MM.1S (cell line): ENCODE results near the gene BEAN1.

ENCODE experiments used
- DNase-seq: peaks from one replicate; pipeline ENCODE4 v3.0.0-alpha.2; 2015
- H2AFZ ChIP-seq: fragments of 300-600 bp; sonication (generic); 2 replicates; pipeline ENCODE4 v1.6.0; 2016; ENCODE audit warnings: antibody characterized with exemption, low read length
- H3F3A ChIP-seq: fragments of 300-600 bp; sonication (generic); 2 replicates; pipeline ENCODE4 v1.6.1; 2016; ENCODE audit warnings: mild to moderate bottlenecking, antibody characterized with exemption, low read length, moderate library complexity, mixed read lengths; ENCODE audit not compliant: insufficient read depth
- H3K27ac ChIP-seq: fragments of 300-600 bp; sonication (generic); 2 replicates; pipeline ENCODE4 v1.5.1; 2016; ENCODE audit warnings: mild to moderate bottlenecking, low read length
- H3K27me3 ChIP-seq: fragments of 300-600 bp; sonication (generic); replicated peaks from 2 replicates; pipeline ENCODE4 v1.6.0; 2016; ENCODE audit warnings: low read length; ENCODE audit not compliant: insufficient read depth
- H3K36me3 ChIP-seq: fragments of 300-600 bp; sonication (generic); replicated peaks from 2 replicates; pipeline ENCODE4 v1.6.1; 2016; ENCODE audit warnings: mild to moderate bottlenecking, low read length, mixed read lengths; ENCODE audit not compliant: insufficient read depth
- H3K4me1 ChIP-seq: fragments of 300-600 bp; sonication (generic); 2 replicates; pipeline ENCODE4 v1.6.1; 2016; ENCODE audit warnings: low read length, mixed read lengths
- H3K4me2 ChIP-seq: fragments of 300-600 bp; sonication (generic); 2 replicates; pipeline ENCODE4 v1.6.0; 2016; ENCODE audit warnings: low read depth, low read length
- H3K4me3 ChIP-seq: fragments of 300-600 bp; sonication (generic); 2 replicates; pipeline ENCODE4 v1.5.1; 2016; ENCODE audit warnings: low read length, mixed read lengths
- H3K79me2 ChIP-seq: fragments of 300-600 bp; sonication (generic); 2 replicates; pipeline ENCODE4 v1.6.1; 2016; ENCODE audit warnings: mixed run types, low read length, mixed read lengths
- H3K9ac ChIP-seq: fragments of 300-600 bp; sonication (generic); 2 replicates; pipeline ENCODE4 v1.6.1; 2016; ENCODE audit warnings: low read length, mixed read lengths
- H3K9me2 ChIP-seq: fragments of 300-600 bp; sonication (generic); replicated peaks from 2 replicates; pipeline ENCODE4 v1.6.1; 2016; ENCODE audit warnings: mild to moderate bottlenecking, low read length, mixed read lengths; ENCODE audit not compliant: insufficient read depth
- H3K9me3 ChIP-seq: fragments of 300-600 bp; sonication (generic); replicated peaks from 2 replicates; pipeline ENCODE4 v1.6.1; 2016; ENCODE audit warnings: mild to moderate bottlenecking, low read length, mixed read lengths; ENCODE audit not compliant: insufficient read depth
- H4K20me1 ChIP-seq: fragments of 300-600 bp; sonication (generic); 2 replicates; pipeline ENCODE4 v1.6.1; 2016; ENCODE audit warnings: mild to moderate bottlenecking, low read length, moderate library complexity, mixed read lengths; ENCODE audit not compliant: insufficient read depth
- CTCF ChIP-seq: fragments of 300-600 bp; sonication (generic); IDR thresholded peaks from 2 replicates; pipeline ENCODE4 v1.5.1; 2016; ENCODE audit warnings: antibody characterized with exemption, low read length, mixed read lengths
- EZH2 ChIP-seq: fragments of 300-600 bp; sonication (generic); optimal IDR thresholded peaks from 2 replicates; pipeline ENCODE3; 2017; ENCODE audit warnings: low read depth, mild to moderate bottlenecking, antibody characterized with exemption, low read length, mixed read lengths
- EZH2phosphoT487 ChIP-seq: fragments of 300-600 bp; sonication (generic); IDR thresholded peaks from 2 replicates; pipeline ENCODE4 v1.6.1; 2018; ENCODE audit warnings: antibody characterized with exemption, low read length

Gene BEAN1

GRCh38 chr16:66431760-66432159 is 4.7 kb downstream of the BEAN1 start:
- Histone ChIP-seq H3K9me3 (no peaks in the 10 kb centered on the region), H3K79me2 (no peaks in the 10 kb centered on the region), H3K9me2 (no peaks in the 10 kb centered on the region), H3K4me2 (no peak overlapping the region), H3K27ac (no peak overlapping the region), H3K4me1 (peaks cover 5% of the 10 kb centered on the region), H2AFZ (no peak overlapping the region), H3K36me3 (no peaks in the 10 kb centered on the region), H3F3A (no peaks in the 10 kb centered on the region), H3K9ac (no peak overlapping the region), H4K20me1 (no peaks in the 10 kb centered on the region), H3K27me3 (peaks cover 22% of the 10 kb centered on the region), H3K4me3 (no peak overlapping the region)
- DNase-seq: no peak
- no peak for TF ChIP-seq CTCF
- TF ChIP-seq EZH2: no peak
- no peak for TF ChIP-seq EZH2phosphoT487

GRCh38 chr16:66432429-66432828 is 5.3 kb downstream of the BEAN1 start:
- Histone ChIP-seq H3K4me3 (no peak overlapping the region), H3K27ac (no peak overlapping the region), H3K9ac (no peak overlapping the region), H3K27me3 (peaks cover 22% of the 10 kb centered on the region), H3K79me2 (no peaks in the 10 kb centered on the region), H4K20me1 (no peaks in the 10 kb centered on the region), H3K4me2 (no peak overlapping the region), H2AFZ (no peak overlapping the region), H3K9me3 (no peaks in the 10 kb centered on the region), H3K36me3 (no peaks in the 10 kb centered on the region), H3F3A (no peaks in the 10 kb centered on the region), H3K4me1 (peaks cover 5% of the 10 kb centered on the region), H3K9me2 (no peaks in the 10 kb centered on the region)
- no peak for DNase-seq
- TF ChIP-seq EZH2phosphoT487 (no peak), EZH2 (no peak), CTCF (no peak)

- no peak overlapping the region for H3K4me2 ChIP-seq
- TF ChIP-seq CTCF: no peak
- no peak for TF ChIP-seq EZH2
- no peak for TF ChIP-seq EZH2phosphoT487
- no peak overlapping the region for H3K9ac ChIP-seq
- no peaks in the 10 kb centered on the region for H3K9me2 ChIP-seq
- no peaks in the 10 kb centered on the region for H3F3A ChIP-seq
- H3K4me3 ChIP-seq: no peak overlapping the region
- H4K20me1 ChIP-seq: no peaks in the 10 kb centered on the region
- no peaks in the 10 kb centered on the region for H3K79me2 ChIP-seq
- H3K36me3 ChIP-seq: no peaks in the 10 kb centered on the region
- H2AFZ ChIP-seq: no peak overlapping the region
- no peaks in the 10 kb centered on the region for H3K9me3 ChIP-seq
- no peaks in the 10 kb centered on the region; the same call in 1 of the 2 replicates for H3K27me3 ChIP-seq
- no peak for DNase-seq
- H3K27ac ChIP-seq: no peak overlapping the region
- H3K4me1 ChIP-seq: peaks cover 5% of the 10 kb centered on the region
Measured at GRCh38 chr16:66434619-66435430, 7.7 kb downstream of the BEAN1 start.
